ENCODE measurements around the gene NLRC3. TPM values are rescaled to one million over a fixed set of nuclear protein-coding genes. Genes with fewer than 3 reads are reported as not detected.
A peak's percentile ranks its signal among the peaks of the same experiment; 100 is the strongest.
"Not testable (repeated sequence)": the region's sequence is repeated elsewhere in the genome, so short reads cannot be mapped to it uniquely, and the experiment has no call there.

NLRC3 gene
- total RNA-seq, 1 donor from 2014 or later, result 0.34 TPM

GRCh38 chr16:3501783-3502400 lies 75.3 kb downstream of the NLRC3 start:
- H3K9me3 Mint-ChIP-seq, result no peaks in the 10 kb centered on the region
- no peak for DNase-seq (ENCODE audit: extremely low spot score, unreplicated experiment)
- peaks cover 7% of the 10 kb centered on the region for H3K36me3 Mint-ChIP-seq
- peak overlapping the region; percentile 93 for H3K4me3 Mint-ChIP-seq
- no peak for TF ChIP-seq CTCF (conservative IDR thresholded peaks at IDR 0.05)
- peaks cover 25% of the 10 kb centered on the region for H3K4me1 Mint-ChIP-seq (ENCODE audit: unreplicated experiment)
- H3K27ac Mint-ChIP-seq, result peak overlapping the region; percentile 85
- H3K27me3 Mint-ChIP-seq, result peaks cover 3% of the 10 kb centered on the region

GRCh38 chr16:3501412-3501761 lies 75.8 kb downstream of the NLRC3 start:
- H3K9me3 Mint-ChIP-seq; H3K27me3 Mint-ChIP-seq; DNase-seq (ENCODE audit: extremely low spot score, unreplicated experiment); H3K36me3 Mint-ChIP-seq: not testable (repeated sequence)
- Mint-ChIP-seq H3K4me3 (peak overlapping the region; percentile 93), H3K27ac (peak overlapping the region; percentile 85), H3K4me1 (ENCODE audit: unreplicated experiment) (peaks cover 25% of the 10 kb centered on the region)

- H3K36me3 Mint-ChIP-seq, result no peaks in the 10 kb centered on the region
- no peaks in the 10 kb centered on the region for H3K9me3 Mint-ChIP-seq
- H3K4me3 Mint-ChIP-seq, result no peak overlapping the region
- peaks cover 3% of the 10 kb centered on the region for H3K27me3 Mint-ChIP-seq
- no peak for TF ChIP-seq CTCF (conservative IDR thresholded peaks at IDR 0.05)
- peaks cover 25% of the 10 kb centered on the region for H3K4me1 Mint-ChIP-seq (ENCODE audit: unreplicated experiment)
- H3K27ac Mint-ChIP-seq, result no peak overlapping the region
- no peak for DNase-seq (ENCODE audit: extremely low spot score, unreplicated experiment)
Observed at GRCh38 chr16:3498988-3499387, 78.2 kb downstream of the NLRC3 start.

DNA sequence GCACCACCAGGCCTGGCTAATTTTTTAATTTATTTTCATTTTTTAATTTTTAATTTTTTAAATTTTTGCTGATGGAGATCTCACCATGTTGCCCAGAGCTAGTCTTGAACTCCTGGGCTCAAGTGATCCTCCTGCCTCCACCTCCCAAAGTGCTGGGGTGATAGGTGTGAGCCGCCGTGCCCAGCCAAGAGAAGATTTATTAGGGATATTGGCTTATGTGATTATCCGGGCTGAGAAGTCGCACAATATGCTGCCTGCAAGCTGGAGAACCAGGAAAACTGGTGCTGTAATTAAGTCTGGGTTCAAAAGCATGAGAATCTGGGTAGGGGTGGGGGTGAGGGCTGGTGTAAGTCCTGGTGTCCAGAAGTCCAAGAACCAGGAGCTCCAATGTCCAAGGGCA lies 79.4 kb downstream of the NLRC3 start:
- Mint-ChIP-seq H3K9me3 (no peaks in the 10 kb centered on the region), H3K27ac (no peak overlapping the region), H3K4me1 (ENCODE audit: unreplicated experiment) (peaks cover 21% of the 10 kb centered on the region), H3K36me3 (no peaks in the 10 kb centered on the region), H3K27me3 (peaks cover 3% of the 10 kb centered on the region), H3K4me3 (no peak overlapping the region)
- no peak for DNase-seq (ENCODE audit: extremely low spot score, unreplicated experiment)
- no peak for TF ChIP-seq CTCF (conservative IDR thresholded peaks at IDR 0.05)

DNA sequence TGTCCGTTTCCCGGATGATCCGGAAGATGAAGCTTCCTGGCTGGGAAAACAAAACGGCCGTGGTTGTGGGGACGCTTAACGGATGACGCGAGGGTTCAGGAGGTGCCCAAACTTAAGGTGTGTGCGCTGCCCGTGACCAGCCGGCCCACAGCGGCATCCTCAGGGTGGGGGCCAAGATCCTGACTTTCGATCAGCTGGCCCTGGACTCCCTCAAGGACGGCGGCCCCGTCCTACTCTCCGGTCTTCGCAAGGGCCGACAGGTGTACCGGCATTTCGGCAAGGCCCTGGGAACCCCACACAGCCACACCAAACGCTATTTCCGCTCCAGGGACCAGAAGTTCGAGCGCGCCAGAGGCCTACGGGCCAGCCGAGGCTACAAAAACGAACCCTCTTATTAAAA lies 80.8 kb downstream of the NLRC3 start:
- H3K4me1 Mint-ChIP-seq (ENCODE audit: unreplicated experiment), result peaks cover 9% of the 10 kb centered on the region
- H3K36me3 Mint-ChIP-seq, result no peaks in the 10 kb centered on the region
- no peak for TF ChIP-seq CTCF (conservative IDR thresholded peaks at IDR 0.05)
- no peak overlapping the region for H3K4me3 Mint-ChIP-seq
- H3K9me3 Mint-ChIP-seq, result no peaks in the 10 kb centered on the region
- peaks cover 3% of the 10 kb centered on the region for H3K27me3 Mint-ChIP-seq
- no peak overlapping the region for H3K27ac Mint-ChIP-seq
- no peak for DNase-seq (ENCODE audit: extremely low spot score, unreplicated experiment)

DNA sequence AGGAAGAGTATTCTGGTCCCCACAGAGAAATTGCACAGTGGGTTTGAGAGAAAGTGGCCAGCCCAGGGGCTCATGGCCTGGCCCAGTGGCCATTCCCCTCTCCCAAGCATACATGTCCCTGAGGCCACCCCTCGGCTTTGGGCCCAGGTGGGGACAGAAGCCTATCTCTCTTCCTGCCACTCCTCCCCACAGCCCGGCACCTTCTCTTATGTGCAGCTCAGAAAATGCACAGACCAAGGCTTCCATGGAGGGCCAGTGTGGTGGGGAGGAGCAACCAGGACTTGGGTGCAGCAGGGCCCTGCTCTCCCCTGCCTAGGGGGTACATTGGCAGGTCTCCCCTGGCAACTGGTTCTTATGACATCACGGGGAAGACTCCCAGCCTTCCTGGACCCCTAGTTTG lies 82.0 kb downstream of the NLRC3 start, which contains the start of gene C16orf90:
TSS of gene C16orf90 (minus strand) at position 314 of the 400 bp plus-strand sequence. CDS start at position 246, 68 bp downstream.
- no peak within 1 kb of the TSS for H3K4me3 Mint-ChIP-seq
- no peak within 1 kb of the TSS for H3K27ac Mint-ChIP-seq
- H3K36me3 Mint-ChIP-seq, result no peaks in the 10 kb centered on the region
- TF ChIP-seq CTCF (conservative IDR thresholded peaks at IDR 0.05), result no peak
- H3K4me1 Mint-ChIP-seq (ENCODE audit: unreplicated experiment), result no peaks in the 10 kb centered on the region
- DNase-seq (ENCODE audit: extremely low spot score, unreplicated experiment), result no peak
- peaks cover 3% of the 10 kb centered on the region for H3K27me3 Mint-ChIP-seq
- no peaks in the 10 kb centered on the region for H3K9me3 Mint-ChIP-seq
